HL-60 (cell line): ENCODE results near the gene ALDH2.

ENCODE experiments used
- CTCF ChIP-seq: IDR thresholded peaks from one replicate; pipeline ENCODE4 v1.5.1; 2011; ENCODE audit warnings: low read length, control low read depth, inconsistent platforms; ENCODE audit not compliant: insufficient read depth
- GABPA ChIP-seq: IDR thresholded peaks from 2 replicates; pipeline ENCODE4 v1.6.1; 2012; ENCODE audit warnings: low read depth
- POLR2AphosphoS5 ChIP-seq: IDR thresholded peaks from 2 replicates; pipeline ENCODE4 v1.6.1; 2012; ENCODE audit warnings: low read depth
- SPI1 ChIP-seq: IDR thresholded peaks from 2 replicates; pipeline ENCODE4 v1.6.1; 2012; ENCODE audit warnings: low read depth, mild to moderate bottlenecking, borderline replicate concordance
- TF ChIP-seq, protein P1 (sequence below): IDR thresholded peaks from 2 replicates; pipeline ENCODE4 v1.6.1; 2012; ENCODE audit warnings: low read depth; ENCODE audit not compliant: insufficient replicate concordance

- TF ChIP-seq CTCF (no peak), POLR2AphosphoS5 (no peak), GABPA (no peak), SPI1 (no peak)
- TF ChIP-seq, protein P1, sequence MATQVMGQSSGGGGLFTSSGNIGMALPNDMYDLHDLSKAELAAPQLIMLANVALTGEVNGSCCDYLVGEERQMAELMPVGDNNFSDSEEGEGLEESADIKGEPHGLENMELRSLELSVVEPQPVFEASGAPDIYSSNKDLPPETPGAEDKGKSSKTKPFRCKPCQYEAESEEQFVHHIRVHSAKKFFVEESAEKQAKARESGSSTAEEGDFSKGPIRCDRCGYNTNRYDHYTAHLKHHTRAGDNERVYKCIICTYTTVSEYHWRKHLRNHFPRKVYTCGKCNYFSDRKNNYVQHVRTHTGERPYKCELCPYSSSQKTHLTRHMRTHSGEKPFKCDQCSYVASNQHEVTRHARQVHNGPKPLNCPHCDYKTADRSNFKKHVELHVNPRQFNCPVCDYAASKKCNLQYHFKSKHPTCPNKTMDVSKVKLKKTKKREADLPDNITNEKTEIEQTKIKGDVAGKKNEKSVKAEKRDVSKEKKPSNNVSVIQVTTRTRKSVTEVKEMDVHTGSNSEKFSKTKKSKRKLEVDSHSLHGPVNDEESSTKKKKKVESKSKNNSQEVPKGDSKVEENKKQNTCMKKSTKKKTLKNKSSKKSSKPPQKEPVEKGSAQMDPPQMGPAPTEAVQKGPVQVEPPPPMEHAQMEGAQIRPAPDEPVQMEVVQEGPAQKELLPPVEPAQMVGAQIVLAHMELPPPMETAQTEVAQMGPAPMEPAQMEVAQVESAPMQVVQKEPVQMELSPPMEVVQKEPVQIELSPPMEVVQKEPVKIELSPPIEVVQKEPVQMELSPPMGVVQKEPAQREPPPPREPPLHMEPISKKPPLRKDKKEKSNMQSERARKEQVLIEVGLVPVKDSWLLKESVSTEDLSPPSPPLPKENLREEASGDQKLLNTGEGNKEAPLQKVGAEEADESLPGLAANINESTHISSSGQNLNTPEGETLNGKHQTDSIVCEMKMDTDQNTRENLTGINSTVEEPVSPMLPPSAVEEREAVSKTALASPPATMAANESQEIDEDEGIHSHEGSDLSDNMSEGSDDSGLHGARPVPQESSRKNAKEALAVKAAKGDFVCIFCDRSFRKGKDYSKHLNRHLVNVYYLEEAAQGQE = no peak
Observed at GRCh38 chr12:111803038-111803626, 36.4 kb downstream of the ALDH2 start.
